ENCODE data around the gene SORBS1. TPM values are rescaled to one million over a fixed set of nuclear protein-coding genes. Genes with fewer than 3 reads are reported as not detected.

The SORBS1 gene
- total and polyA plus RNA-seq, 8 donors, result 34.4 to 713 (median 168) TPM

DNA sequence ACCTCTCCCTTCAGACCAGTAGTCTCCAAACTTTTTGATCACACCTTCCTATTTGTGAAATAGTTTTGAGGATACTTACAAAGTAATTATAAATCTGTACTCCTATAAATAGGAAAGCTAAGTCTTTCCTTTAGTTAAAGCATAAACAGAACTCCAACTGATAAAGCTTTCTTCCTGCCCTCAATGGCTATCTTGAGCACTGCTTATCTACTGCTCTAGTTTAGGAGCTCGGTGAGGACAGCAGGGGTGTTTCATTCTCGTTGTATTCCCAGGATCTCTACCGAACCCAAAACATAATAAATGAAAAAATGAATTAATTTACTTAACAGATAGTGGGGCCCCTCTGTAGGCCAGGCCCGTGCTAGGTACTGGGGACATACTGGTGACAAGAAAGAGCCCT, 17.7 kb downstream of the SORBS1 start:
- Histone ChIP-seq H3K4me3 (no peak overlapping the region), H3K27ac (peak overlapping the region; percentile 66 to 95 (median 85)), H3K9me3 (no peaks in the 10 kb centered on the region), H3K27me3 (no peaks in the 10 kb centered on the region), H3K36me3 (no peaks in the 10 kb centered on the region), H3K4me1 (peaks cover 79 to 98% (median 96%) of the 10 kb centered on the region in 4 donors)
- no peak for DNase-seq
- 21 to 42% (median 27%) methylated on average over 4 of the region's 4 CpGs for WGBS, 5 donors
- no peak for TF ChIP-seq EP300 (IDR thresholded peaks at IDR 0.05)
- no peak for TF ChIP-seq POLR2A (IDR thresholded peaks at IDR 0.05)
- no peak for TF ChIP-seq POLR2AphosphoS5 (IDR thresholded peaks at IDR 0.05)
- TF ChIP-seq, protein P1, sequence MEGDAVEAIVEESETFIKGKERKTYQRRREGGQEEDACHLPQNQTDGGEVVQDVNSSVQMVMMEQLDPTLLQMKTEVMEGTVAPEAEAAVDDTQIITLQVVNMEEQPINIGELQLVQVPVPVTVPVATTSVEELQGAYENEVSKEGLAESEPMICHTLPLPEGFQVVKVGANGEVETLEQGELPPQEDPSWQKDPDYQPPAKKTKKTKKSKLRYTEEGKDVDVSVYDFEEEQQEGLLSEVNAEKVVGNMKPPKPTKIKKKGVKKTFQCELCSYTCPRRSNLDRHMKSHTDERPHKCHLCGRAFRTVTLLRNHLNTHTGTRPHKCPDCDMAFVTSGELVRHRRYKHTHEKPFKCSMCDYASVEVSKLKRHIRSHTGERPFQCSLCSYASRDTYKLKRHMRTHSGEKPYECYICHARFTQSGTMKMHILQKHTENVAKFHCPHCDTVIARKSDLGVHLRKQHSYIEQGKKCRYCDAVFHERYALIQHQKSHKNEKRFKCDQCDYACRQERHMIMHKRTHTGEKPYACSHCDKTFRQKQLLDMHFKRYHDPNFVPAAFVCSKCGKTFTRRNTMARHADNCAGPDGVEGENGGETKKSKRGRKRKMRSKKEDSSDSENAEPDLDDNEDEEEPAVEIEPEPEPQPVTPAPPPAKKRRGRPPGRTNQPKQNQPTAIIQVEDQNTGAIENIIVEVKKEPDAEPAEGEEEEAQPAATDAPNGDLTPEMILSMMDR (IDR thresholded peaks at IDR 0.05), result no peak
- intact Hi-C loops (cut with DNase I; ENCODE audit: low total_unique reads), result no loop called here

DNA sequence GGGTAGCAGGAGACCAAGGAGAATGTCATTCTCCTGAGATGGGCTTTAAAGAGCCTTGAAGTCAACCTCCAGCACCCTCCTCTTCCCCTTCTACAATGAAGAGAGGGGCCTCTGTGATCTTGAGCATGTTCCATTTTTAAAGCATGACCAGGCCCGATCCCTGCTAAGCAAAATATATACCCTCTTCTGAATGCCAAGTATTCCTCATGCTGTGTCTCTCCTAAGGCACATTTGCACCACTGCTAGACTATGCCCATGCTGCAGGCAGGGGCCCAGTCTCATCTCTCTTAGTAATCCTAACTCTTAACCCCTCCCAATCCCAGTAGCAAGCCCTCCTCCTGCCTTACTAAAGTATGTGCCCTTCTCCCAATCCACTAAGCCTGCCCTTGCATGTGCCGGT, 18.4 kb downstream of the SORBS1 start:
- DNase-seq, result no peak
- Histone ChIP-seq H3K4me3 (no peak overlapping the region), H3K36me3 (no peaks in the 10 kb centered on the region), H3K27me3 (no peaks in the 10 kb centered on the region), H3K4me1 (peaks cover 86 to 100% (median 100%) of the 10 kb centered on the region in 4 donors), H3K27ac (peak overlapping the region; percentile 77 to 95 (median 85)), H3K9me3 (no peaks in the 10 kb centered on the region)
- no peak for TF ChIP-seq EP300 (IDR thresholded peaks at IDR 0.05)
- no peak for TF ChIP-seq POLR2A (IDR thresholded peaks at IDR 0.05)
- TF ChIP-seq POLR2AphosphoS5 (IDR thresholded peaks at IDR 0.05), result no peak
- TF ChIP-seq, protein P1 (IDR thresholded peaks at IDR 0.05), result no peak
- WGBS, 5 donors, result 35 to 67% (median 37%) methylated on average over 2 of the region's 2 CpGs
- intact Hi-C loops (cut with DNase I; ENCODE audit: low total_unique reads), result no loop called here

DNA sequence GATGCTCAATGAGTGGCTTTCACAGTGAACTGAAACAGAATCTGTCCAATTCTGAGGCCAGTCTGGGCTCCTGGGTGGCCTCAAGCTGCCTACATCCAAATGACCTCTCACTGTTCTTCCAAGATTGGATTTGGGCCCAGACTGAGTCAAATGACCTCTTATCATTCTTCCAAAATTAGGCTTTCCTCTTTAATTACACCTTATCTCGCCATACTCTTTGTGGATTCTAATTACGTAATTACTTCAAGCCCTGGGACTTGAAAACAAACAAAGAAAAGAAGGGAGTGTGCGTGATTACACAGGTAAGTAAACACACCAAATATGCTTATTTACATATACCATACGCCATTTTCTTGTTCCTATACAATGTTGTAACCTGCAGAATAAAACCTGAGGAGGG, 18.8 kb downstream of the SORBS1 start:
- Histone ChIP-seq H3K4me1 (peaks cover 89 to 100% (median 99%) of the 10 kb centered on the region in 4 donors), H3K36me3 (no peaks in the 10 kb centered on the region), H3K9me3 (no peaks in the 10 kb centered on the region), H3K27ac (peak overlapping the region; percentile 77 to 95 (median 85)), H3K4me3 (no peak overlapping the region), H3K27me3 (no peaks in the 10 kb centered on the region)
- DNase-seq, result peak; percentile 45 to 68
- TF ChIP-seq EP300 (IDR thresholded peaks at IDR 0.05), result no peak
- peak; percentile 7 to 67 (median 9) for TF ChIP-seq POLR2AphosphoS5 (IDR thresholded peaks at IDR 0.05)
- no peak for TF ChIP-seq POLR2A (IDR thresholded peaks at IDR 0.05)
- TF ChIP-seq, protein P1 (IDR thresholded peaks at IDR 0.05), result no peak
- intact Hi-C loops (cut with DNase I; ENCODE audit: low total_unique reads), result no loop called here
- 25 to 43% (median 37%) methylated on average over 4 of the region's 4 CpGs for WGBS, 5 donors

DNA sequence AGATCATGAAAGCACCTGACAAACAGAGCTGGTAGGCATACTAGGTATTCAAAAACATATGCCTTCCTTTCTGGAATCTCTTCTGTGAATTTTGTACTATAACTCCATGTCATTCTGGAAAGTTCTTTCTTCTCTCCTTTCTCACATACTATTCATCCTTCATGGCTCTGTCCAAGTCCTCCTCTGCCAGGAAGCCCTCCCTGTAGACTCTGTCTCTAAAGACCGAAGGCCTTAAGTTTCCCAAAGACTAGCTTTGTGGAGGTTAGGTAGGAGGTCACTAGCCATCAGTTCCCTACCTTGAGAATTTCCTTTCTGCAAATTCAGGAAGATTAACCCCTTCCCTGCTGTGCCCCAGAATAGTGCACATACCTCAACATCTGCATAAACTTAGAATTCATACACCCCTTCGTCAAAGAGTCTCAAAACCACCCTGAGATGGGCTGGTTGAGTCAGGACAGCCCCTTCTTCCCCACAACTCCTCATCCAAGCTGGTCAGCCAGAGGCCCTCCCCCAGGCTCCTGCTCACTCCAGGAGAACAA, 20.6 kb downstream of the SORBS1 start:
- intact Hi-C loops (cut with DNase I; ENCODE audit: low total_unique reads), result no loop called here

More for the DNA sequence above, 20.6 kb downstream of the SORBS1 start:
- TF ChIP-seq POLR2A (IDR thresholded peaks at IDR 0.05) (no peak), POLR2AphosphoS5 (IDR thresholded peaks at IDR 0.05) (no peak), EP300 (IDR thresholded peaks at IDR 0.05) (no peak)
- TF ChIP-seq, protein P1 (IDR thresholded peaks at IDR 0.05), result no peak
- Histone ChIP-seq H3K27ac (peak overlapping the region; percentile 65 to 95 (median 85)), H3K9me3 (no peaks in the 10 kb centered on the region), H3K4me1 (peaks cover 97 to 100% (median 99%) of the 10 kb centered on the region in 4 donors), H3K36me3 (no peaks in the 10 kb centered on the region), H3K4me3 (no peak overlapping the region), H3K27me3 (no peaks in the 10 kb centered on the region)
- no peak for DNase-seq
- whole genome bisulfite sequencing, 5 donors, result 51 to 88% (median 68%) methylated on average over 2 of the region's 2 CpGs
